ENCODE results near the gene RASA3.

Gene RASA3

GRCh38 chr13:113980489-113981064 lies 151.8 kb downstream of the RASA3 start:
- no peak overlapping the region for H3K4me3 ChIP-seq (ENCODE audit: low read depth, low read length)
- TF ChIP-seq CTCF (IDR thresholded peaks at IDR 0.05; ENCODE audit: low read depth, low read length): no peak

DNA sequence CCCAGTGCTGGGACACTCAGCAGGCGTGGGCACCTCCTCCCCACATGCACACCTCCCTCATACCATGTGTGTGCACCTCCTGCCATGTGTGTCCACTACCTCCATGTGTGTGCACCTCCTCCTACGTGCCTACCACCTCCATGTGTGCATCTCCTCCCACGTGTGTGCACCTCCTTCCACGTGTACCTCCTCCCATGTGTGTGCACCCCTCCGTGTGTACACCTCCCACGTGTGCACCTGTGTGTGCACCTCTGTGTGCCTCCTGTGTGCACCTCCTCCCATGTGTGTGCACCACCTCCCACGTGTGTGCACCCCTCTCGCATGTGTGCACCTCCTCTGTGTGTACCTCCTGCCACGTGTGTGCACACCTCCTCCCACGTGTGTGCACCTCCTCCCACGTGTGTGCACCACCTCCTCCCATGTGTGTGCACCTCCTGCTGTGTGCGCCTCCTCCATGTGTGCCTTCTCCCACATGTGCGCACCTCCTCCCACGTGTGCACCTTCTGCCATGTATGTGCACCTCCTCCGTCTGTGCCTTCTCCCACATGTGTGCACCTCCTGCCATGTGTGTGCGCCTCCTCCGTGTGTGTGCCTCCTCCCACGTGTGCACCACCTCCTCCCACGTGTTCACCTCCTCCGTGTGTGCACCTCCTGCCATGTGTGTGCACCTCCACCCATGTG lies 152.5 kb downstream of the RASA3 start:
- TF ChIP-seq CTCF (IDR thresholded peaks at IDR 0.05; ENCODE audit: low read depth, low read length): no peak
- no peak overlapping the region for H3K4me3 ChIP-seq (ENCODE audit: low read depth, low read length)

DNA sequence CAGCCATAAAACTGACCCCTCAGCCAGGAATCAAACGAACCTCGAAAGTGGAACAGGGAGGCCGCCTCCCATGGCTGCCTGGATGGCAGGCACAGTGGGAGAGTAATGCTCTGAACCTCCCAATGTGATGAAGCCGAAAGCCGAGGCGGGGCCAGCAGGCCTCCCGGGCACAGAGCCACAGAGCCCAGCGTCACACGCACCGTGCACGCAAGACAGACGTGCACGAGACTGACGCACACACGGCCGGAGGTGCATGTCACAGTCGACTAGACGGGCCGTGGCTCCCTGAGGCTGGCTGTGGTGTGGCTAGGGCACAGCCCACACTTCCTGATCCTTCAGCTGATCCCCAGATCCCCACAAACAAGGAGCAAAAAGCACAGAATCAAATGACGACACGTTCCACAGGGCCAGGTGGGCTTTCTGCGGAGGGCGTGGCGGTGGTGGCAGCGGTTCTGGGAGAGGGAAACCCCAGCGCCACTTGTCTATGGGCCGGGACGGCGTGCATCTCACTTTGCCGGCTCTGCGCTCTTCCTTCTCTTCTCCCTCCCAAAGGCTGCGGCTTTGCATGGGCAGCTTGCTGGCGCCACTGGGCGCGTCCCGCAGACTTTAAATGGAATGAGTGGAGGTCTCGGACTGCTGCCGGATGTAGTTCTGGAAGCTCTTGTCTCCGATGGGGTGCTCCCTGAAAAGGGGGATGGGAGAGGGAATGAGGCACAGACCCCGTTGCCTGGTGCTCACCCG lies 153.5 kb downstream of the RASA3 start:
- no peak for TF ChIP-seq CTCF (IDR thresholded peaks at IDR 0.05; ENCODE audit: low read depth, low read length)
- H3K4me3 ChIP-seq (ENCODE audit: low read depth, low read length): no peak overlapping the region

- H3K4me3 ChIP-seq (ENCODE audit: low read depth, low read length): no peak overlapping the region
- no peak for TF ChIP-seq CTCF (IDR thresholded peaks at IDR 0.05; ENCODE audit: low read depth, low read length)
Measured at GRCh38 chr13:113977976-113978375, 154.4 kb downstream of the RASA3 start.

- TF ChIP-seq CTCF (IDR thresholded peaks at IDR 0.05; ENCODE audit: low read depth, low read length): no peak
- no peak overlapping the region for H3K4me3 ChIP-seq (ENCODE audit: low read depth, low read length)
Measured at GRCh38 chr13:113976711-113977684, 155.4 kb downstream of the RASA3 start.

DNA sequence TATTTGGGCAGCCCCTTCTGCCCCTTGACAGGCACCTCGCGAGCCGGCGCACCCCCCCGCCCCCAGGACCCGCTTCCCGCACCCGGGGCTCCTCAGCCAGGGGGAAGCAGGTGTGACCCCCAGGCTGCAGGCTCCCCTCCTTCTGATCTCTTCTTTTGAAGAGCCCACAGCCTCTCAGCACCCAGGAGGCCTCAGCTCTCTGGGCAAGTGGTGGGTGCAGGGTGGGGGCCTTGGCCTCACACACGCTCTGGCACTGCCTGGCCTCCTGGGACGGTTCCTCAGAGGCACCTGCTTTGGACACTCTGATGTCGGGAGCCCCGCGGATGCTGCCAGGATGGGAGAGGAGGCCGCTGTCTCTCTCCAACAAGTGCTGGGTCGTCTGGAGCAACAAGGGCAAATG lies 157.0 kb downstream of the RASA3 start:
- no peak for TF ChIP-seq CTCF (IDR thresholded peaks at IDR 0.05; ENCODE audit: low read depth, low read length)
- no peak overlapping the region for H3K4me3 ChIP-seq (ENCODE audit: low read depth, low read length)
